SJSA1 (cell line): ENCODE measurements around the gene NELL1. TPM values are rescaled to one million over a fixed set of nuclear protein-coding genes. Genes with fewer than 3 reads are reported as not detected.
"Not testable (repeated sequence)": the region's sequence is repeated elsewhere in the genome, so short reads cannot be mapped to it uniquely, and the experiment has no call there.

Experiments used
- DNase-seq, 2 experiments: peaks; one replicate each; pipeline ENCODE4 v3.0.0-alpha.2; 2015 to 2020; ENCODE audit warnings: low spot score in 2 of 2, low read depth in 1 of 2
- H3K27ac ChIP-seq: fragments of 250-450 bp; sonication (Bioruptor Pico); 2 replicates; pipeline ENCODE4 v1.5.1; 2020; ENCODE audit warnings: mild to moderate bottlenecking, moderate library complexity
- H3K27me3 ChIP-seq: fragments of 250-450 bp; sonication (Bioruptor Pico); replicated peaks from 2 replicates; pipeline ENCODE4 v1.5.1; 2020; ENCODE audit warnings: mild to moderate bottlenecking, moderate library complexity
- H3K36me3 ChIP-seq: fragments of 250-450 bp; sonication (Bioruptor Pico); 2 replicates; pipeline ENCODE4 v1.5.1; 2020; ENCODE audit warnings: mild to moderate bottlenecking
- H3K4me1 ChIP-seq: fragments of 250-450 bp; sonication (Bioruptor Pico); replicated peaks from 2 replicates; pipeline ENCODE4 v1.6.1; 2021; ENCODE audit warnings: mild to moderate bottlenecking
- H3K4me3 ChIP-seq: fragments of 250-450 bp; sonication (Bioruptor Pico); 2 replicates; pipeline ENCODE4 v1.5.1; 2020; ENCODE audit warnings: mild to moderate bottlenecking
- H3K9me3 ChIP-seq: fragments of 250-450 bp; sonication (Bioruptor Pico); replicated peaks from 2 replicates; pipeline ENCODE4 v1.5.1; 2020; ENCODE audit warnings: mild to moderate bottlenecking
- total RNA-seq: library from RNA; depleted of rRNA; stranded (reverse); fragments of >200 nt; shearing (Covaris generic); gene quantifications from 2 replicates; pipeline ENCODE4 v1.2.3, GENCODE V29; 2014

The NELL1 gene
- total RNA-seq, 1 experiment from 2014 or later: not detected

DNA sequence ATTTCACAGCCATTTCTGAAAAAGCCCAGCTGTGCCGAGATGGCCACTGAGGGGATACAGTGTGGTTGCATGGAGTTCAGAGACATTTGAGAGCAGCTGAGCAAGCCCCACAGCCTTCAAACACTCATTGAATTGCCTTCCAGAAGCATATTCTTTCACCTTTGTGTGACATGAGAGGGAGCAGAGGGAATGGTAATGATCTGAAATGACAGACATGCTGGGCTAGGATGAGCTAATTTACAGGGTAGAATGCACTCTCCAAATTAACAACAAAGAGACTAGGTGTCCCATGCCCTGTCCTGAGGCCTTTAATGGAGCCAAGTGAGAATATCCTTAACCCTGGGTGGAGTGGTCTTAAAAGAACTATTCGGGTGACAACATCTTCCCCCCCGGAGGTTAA is 585.4 kb downstream of the NELL1 start:
- no peaks in the 10 kb centered on the region for H3K36me3 ChIP-seq
- H3K27me3 ChIP-seq: no peaks in the 10 kb centered on the region
- H3K4me1 ChIP-seq: no peaks in the 10 kb centered on the region
- H3K4me3 ChIP-seq: no peak overlapping the region
- H3K27ac ChIP-seq: no peak overlapping the region
- no peak for DNase-seq
- H3K9me3 ChIP-seq: 0 out of 2 replicates have a peak, but pooled peaks cover 5% of the 10 kb centered on the region

DNA sequence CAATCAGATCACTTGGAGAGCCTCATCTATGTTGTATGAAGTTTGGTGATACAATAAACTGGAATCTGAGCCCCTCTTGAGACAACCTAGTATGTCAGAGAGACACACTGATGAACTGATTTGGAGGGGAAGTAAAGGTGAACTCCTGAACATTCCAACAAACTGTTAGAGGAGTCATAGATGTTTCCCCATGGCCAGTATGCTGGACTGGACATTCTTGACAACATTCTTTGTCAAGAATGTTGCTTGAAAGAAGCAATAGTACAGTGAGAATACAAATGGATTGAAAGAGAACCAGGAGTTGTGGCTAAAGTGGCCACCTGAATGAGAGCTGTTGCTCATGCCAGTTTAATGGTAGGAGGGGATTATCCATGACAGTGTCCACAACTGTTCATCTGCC is 588.1 kb downstream of the NELL1 start:
- no peaks in the 10 kb centered on the region for H3K27me3 ChIP-seq
- no peaks in the 10 kb centered on the region for H3K4me1 ChIP-seq
- no peak for DNase-seq
- H3K4me3 ChIP-seq: no peak overlapping the region
- H3K27ac ChIP-seq: no peak overlapping the region
- 0 out of 2 replicates have a peak, but pooled peaks cover 5% of the 10 kb centered on the region for H3K9me3 ChIP-seq
- H3K36me3 ChIP-seq: no peaks in the 10 kb centered on the region

GRCh38 chr11:21258414-21258813 is 589.0 kb downstream of the NELL1 start:
- H3K4me1 ChIP-seq: no peaks in the 10 kb centered on the region
- H3K36me3 ChIP-seq: no peaks in the 10 kb centered on the region
- DNase-seq: no peak
- 0 out of 2 replicates have a peak, but pooled peaks cover 3% of the 10 kb centered on the region for H3K9me3 ChIP-seq
- no peak overlapping the region for H3K27ac ChIP-seq
- no peak overlapping the region for H3K4me3 ChIP-seq
- H3K27me3 ChIP-seq: no peaks in the 10 kb centered on the region

DNA sequence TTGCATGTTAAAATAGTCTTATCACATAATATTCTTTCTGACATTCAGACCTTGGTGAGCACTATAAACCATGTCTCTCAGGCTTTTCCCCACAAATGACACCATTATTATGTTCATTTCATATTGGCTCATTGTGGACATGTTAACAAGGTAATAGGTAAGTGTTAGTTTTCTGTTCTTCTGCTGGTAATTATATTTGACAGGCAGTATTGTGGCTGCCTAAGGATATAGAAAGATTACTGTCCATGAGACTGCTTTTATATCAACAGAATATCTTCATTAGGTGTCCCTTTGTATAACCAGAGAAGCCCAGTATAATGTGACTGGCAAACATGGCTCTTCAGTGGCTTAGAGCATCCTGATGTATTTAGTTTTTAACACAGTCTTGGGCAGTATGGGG is 590.7 kb downstream of the NELL1 start:
- no peak for DNase-seq
- H3K27ac ChIP-seq: no peak overlapping the region

DNA sequence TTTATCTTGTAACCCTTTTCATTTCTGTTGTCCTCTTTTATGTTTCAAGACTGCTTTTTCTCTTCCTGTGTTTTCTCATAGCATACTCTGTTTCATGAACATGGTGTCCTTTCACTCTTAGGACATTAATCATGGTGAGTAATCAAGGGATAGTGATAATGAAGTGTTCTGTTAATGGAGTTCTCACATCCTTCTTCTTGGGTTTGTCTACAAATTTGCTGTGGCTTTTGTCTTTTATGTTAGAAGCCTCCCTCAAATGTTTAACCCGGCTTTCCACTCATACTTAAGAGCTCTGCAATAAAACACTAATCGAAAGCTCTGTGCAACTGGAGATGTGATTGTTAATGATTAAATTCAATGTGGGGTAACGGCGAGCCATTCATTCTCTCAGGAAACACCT is 593.6 kb downstream of the NELL1 start:
- no peak for DNase-seq
- H3K36me3 ChIP-seq: no peaks in the 10 kb centered on the region
- no peak overlapping the region for H3K4me3 ChIP-seq
- no peaks in the 10 kb centered on the region for H3K27me3 ChIP-seq
- 0 out of 2 replicates have a peak, but pooled peaks cover 3% of the 10 kb centered on the region for H3K9me3 ChIP-seq
- no peaks in the 10 kb centered on the region for H3K4me1 ChIP-seq
- no peak overlapping the region for H3K27ac ChIP-seq

More for the DNA sequence above, 590.7 kb downstream of the NELL1 start:
- Histone ChIP-seq H3K4me1 (no peaks in the 10 kb centered on the region), H3K36me3 (no peaks in the 10 kb centered on the region), H3K27me3 (no peaks in the 10 kb centered on the region), H3K4me3 (no peak overlapping the region), H3K9me3 (0 out of 2 replicates have a peak, but pooled peaks cover 3% of the 10 kb centered on the region)

DNA sequence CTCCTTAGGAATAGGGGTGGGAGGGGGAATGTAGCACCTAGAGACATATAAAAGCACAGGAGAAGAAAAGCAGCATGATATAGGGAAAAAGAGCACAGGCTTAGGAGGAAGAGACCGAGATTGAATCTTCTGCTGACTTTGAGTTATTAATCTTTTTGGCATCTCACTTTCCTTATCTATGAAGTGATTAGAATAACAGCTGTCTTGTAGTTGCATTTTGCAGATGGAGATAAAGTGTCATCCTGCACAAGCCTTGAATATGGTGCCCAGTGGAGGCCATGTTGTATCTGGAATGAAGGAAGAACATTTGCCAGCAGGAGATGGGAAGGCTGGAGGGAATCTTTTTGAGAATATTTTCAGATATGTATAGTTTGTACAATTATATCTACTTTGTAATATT is 594.7 kb downstream of the NELL1 start:
- no peaks in the 10 kb centered on the region for H3K27me3 ChIP-seq
- H3K9me3 ChIP-seq: 0 out of 2 replicates have a peak, but pooled peaks cover 3% of the 10 kb centered on the region
- no peak overlapping the region for H3K27ac ChIP-seq
- no peak overlapping the region for H3K4me3 ChIP-seq
- H3K36me3 ChIP-seq: no peaks in the 10 kb centered on the region
- DNase-seq: no peak
- no peaks in the 10 kb centered on the region for H3K4me1 ChIP-seq

DNA sequence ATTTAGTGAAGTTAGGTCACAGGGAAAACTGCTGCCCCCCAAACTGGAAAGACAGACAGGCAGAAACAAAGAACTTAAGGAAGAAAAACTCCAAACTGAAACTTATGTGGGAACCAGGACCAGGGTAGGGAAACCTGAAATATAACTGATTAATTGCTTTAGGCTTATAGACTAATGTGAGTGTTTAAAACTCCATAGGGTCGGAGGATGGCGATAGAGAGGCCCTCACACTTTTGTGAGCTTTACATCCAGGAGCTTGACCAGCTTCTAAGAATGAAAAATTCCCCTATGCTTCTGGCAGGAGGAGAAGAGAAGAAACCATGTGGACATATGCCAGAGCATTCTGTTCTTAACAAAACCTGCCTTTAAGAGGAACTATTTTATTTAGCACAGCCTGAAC is 598.6 kb downstream of the NELL1 start:
- H3K36me3 ChIP-seq: no peaks in the 10 kb centered on the region

DNA sequence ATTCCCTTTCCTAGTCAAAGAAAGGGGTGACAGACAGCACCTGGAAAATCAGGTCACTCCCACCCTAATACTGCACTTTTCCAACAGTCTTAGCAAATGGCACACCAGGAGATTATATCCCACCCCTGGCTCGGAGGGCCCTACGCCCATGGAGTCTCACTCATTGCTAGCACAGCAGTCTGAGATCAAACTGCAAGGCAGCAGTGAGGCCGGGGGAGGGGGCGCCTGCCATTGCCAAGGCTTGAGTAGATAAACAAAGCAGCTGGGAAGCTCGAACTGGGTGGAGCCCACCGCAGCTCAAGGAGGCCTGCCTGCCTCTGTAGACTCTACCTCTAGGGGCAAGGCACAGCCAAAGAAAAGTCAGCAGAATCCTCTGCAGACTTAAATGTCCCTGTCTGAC is 602.8 kb downstream of the NELL1 start:
- not testable (repeated sequence) for H3K4me1 ChIP-seq, H3K27ac ChIP-seq, H3K9me3 ChIP-seq, H3K4me3 ChIP-seq, H3K27me3 ChIP-seq, DNase-seq, H3K36me3 ChIP-seq

More for the DNA sequence above, 598.6 kb downstream of the NELL1 start:
- Histone ChIP-seq H3K27me3 (no peaks in the 10 kb centered on the region), H3K4me3 (no peak overlapping the region), H3K9me3 (no peaks in the 10 kb centered on the region), H3K27ac (no peak overlapping the region), H3K4me1 (no peaks in the 10 kb centered on the region)
- no peak for DNase-seq

DNA sequence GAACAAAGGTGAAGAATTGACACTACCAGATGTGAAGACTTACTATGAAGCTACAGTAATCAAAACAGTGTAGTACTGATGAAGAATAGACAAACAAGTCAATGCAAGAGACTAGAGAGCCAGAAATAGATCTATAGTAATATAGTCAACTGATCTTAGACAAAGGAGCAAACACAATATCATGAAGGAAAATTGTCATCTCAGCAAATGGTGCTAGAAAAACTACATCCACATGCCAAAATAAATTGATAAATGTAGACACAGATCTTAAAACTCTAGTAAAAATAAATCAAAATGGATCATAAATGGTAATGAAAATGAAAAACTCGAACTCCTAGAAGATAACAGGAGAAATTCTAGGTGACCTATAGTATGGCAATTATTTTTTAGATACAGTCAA is 609.5 kb downstream of the NELL1 start:
- Histone ChIP-seq H3K4me3 (no peak overlapping the region), H3K36me3 (no peaks in the 10 kb centered on the region), H3K27me3 (no peaks in the 10 kb centered on the region), H3K9me3 (0 out of 2 replicates have a peak, but pooled peaks cover 2% of the 10 kb centered on the region), H3K4me1 (no peaks in the 10 kb centered on the region), H3K27ac (no peak overlapping the region)
- DNase-seq: no peak

GRCh38 chr11:21285104-21285503 is 615.7 kb downstream of the NELL1 start:
- Histone ChIP-seq H3K27me3 (no peaks in the 10 kb centered on the region), H3K27ac (no peak overlapping the region), H3K36me3 (no peaks in the 10 kb centered on the region), H3K9me3 (no peaks in the 10 kb centered on the region; the same call in none of the 2 replicates), H3K4me3 (no peak overlapping the region), H3K4me1 (no peaks in the 10 kb centered on the region)
- DNase-seq: no peak

- no peaks in the 10 kb centered on the region for H3K27me3 ChIP-seq
- H3K4me1 ChIP-seq: no peaks in the 10 kb centered on the region
- no peak overlapping the region for H3K4me3 ChIP-seq
- H3K27ac ChIP-seq: no peak overlapping the region
- no peaks in the 10 kb centered on the region for H3K36me3 ChIP-seq
- no peak for DNase-seq
- H3K9me3 ChIP-seq: no peaks in the 10 kb centered on the region; the same call in none of the 2 replicates
Observed at GRCh38 chr11:21289686-21290085, 620.3 kb downstream of the NELL1 start.

DNA sequence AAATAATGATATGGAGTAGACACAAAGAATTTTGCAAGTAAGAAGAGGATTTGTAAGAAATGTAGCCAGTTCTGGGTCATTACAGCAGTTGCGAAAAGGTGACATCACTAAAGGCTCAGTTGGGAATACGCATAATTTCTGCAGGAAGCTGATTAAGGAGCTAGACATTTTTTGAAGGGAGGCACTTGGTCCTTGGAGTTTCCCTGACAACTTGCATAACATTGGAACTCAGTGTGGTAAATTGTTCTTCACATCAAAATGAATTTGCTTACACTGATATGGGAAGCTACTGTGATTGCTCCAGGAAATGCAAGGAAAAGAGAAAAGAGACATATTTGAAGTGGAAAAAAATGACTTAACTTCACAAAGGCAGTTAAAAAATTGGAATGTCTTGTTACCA is 626.1 kb downstream of the NELL1 start:
- H3K27me3 ChIP-seq: no peaks in the 10 kb centered on the region
- H3K9me3 ChIP-seq: peaks cover 6% of the 10 kb centered on the region
- no peak for DNase-seq
- H3K36me3 ChIP-seq: no peaks in the 10 kb centered on the region
- H3K27ac ChIP-seq: no peak overlapping the region
- no peak overlapping the region for H3K4me3 ChIP-seq
- H3K4me1 ChIP-seq: no peaks in the 10 kb centered on the region

DNA sequence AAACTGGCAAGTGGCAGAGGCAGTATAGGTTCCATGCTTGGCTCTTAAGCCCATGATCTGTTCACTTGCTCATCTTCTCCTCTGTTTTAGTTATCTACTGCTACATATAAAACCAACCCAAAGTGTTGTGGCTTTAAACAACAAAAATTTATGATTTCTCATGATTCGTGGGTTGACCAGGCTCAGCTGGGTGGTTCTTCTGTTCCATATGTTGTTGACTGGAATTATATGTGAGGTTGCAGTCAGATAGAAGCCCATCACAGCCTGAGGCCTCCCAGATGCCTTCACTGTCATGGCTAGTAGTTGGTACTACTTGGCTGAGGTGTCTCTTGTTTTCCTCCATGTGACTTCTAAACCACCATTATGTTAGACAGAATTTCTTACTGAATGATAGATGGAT is 632.6 kb downstream of the NELL1 start:
- no peaks in the 10 kb centered on the region for H3K4me1 ChIP-seq
- H3K9me3 ChIP-seq: peaks cover 8% of the 10 kb centered on the region; the same call in 1 of the 2 replicates
- H3K27me3 ChIP-seq: no peaks in the 10 kb centered on the region
- no peak overlapping the region for H3K4me3 ChIP-seq
- no peak for DNase-seq
- H3K27ac ChIP-seq: no peak overlapping the region
- no peaks in the 10 kb centered on the region for H3K36me3 ChIP-seq

DNA sequence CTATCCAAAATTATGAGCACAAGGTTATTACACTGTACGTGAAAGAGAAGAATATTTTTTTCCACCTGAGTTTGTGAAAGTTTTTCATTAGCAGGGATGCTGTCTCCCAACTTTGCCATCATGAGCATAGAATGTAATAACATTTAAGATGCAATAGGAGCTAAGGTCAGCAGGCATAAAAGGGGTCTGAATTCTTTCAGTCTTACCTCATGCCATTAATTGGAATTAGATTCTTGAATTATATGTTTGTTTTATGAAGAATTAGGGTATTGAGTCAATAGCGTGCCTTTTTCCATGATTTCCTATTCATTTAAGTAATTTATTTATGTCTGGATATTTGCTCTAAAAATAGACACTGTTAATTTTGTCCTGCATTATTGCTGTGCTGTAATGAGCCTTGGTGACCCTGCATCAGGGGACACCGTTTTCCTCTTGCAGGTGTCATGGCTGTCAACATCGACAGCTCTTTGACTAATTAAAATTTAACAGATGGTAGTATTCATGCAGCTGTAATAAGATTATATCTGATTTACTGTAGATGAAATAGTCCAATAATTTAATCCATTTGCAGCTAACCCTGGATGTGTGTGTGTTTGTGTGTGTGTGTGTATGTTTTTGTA is 637.5 kb downstream of the NELL1 start:
- H3K27me3 ChIP-seq: no peaks in the 10 kb centered on the region

DNA sequence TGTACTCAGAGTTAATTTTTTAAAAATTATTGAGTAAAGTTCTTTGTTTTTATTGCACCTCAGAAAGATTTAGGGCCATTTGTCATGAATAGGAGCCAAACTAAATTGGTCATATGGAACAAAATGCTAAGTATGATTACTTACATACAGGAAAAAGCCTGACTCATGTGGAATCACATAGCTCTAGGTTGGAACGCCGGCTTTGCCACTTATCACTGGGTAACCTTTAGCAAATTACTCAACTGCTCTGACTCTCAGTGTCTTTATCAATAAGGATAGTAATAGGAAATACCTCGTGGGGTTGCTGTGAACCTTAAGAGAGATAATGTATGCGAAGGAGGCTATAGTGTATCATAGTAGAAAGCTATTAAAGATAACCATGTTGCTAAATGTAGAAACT is 638.5 kb downstream of the NELL1 start:
- no peak for DNase-seq
- Histone ChIP-seq H3K27me3 (no peaks in the 10 kb centered on the region), H3K4me3 (no peak overlapping the region), H3K4me1 (no peaks in the 10 kb centered on the region), H3K36me3 (no peaks in the 10 kb centered on the region), H3K9me3 (no peaks in the 10 kb centered on the region; the same call in none of the 2 replicates), H3K27ac (no peak overlapping the region)

More for the DNA sequence above, 637.5 kb downstream of the NELL1 start:
- no peaks in the 10 kb centered on the region for H3K4me1 ChIP-seq
- H3K9me3 ChIP-seq: peaks cover under 1% of the 10 kb centered on the region; the same call in 1 of the 2 replicates
- no peak for DNase-seq
- H3K36me3 ChIP-seq: no peaks in the 10 kb centered on the region
- no peak overlapping the region for H3K4me3 ChIP-seq
- H3K27ac ChIP-seq: no peak overlapping the region
